Muscle layer of colon (tissue), 2 donors: Measurements from ENCODE around the gene ANO1.

Experiments
- H3K27ac ChIP-seq: one replicate; pipeline ENCODE4 v1.7.0; 2013; ENCODE audit warnings: low read depth, mild to moderate bottlenecking, low read length, moderate library complexity
- H3K27me3 ChIP-seq, 2 donors: one replicate each; pipeline ENCODE4 v1.7.0; 2013; ENCODE audit warnings: low read length in 2 of 2, mild to moderate bottlenecking in 2 of 2; ENCODE audit not compliant: insufficient read depth in 2 of 2, control insufficient read depth in 1 of 2
- H3K36me3 ChIP-seq: one replicate; pipeline ENCODE4 v1.7.0; 2013; ENCODE audit warnings: mild to moderate bottlenecking, low read length; ENCODE audit not compliant: insufficient read depth
- H3K4me1 ChIP-seq: one replicate; pipeline ENCODE4 v1.7.0; 2013; ENCODE audit warnings: mild to moderate bottlenecking, low read length; ENCODE audit not compliant: insufficient read depth
- H3K4me3 ChIP-seq, 2 donors: one replicate each; pipeline ENCODE4 v1.7.0; 2013; ENCODE audit warnings: low read length in 2 of 2, low read depth in 1 of 2, mild to moderate bottlenecking in 1 of 2, moderate library complexity in 1 of 2
- H3K9ac ChIP-seq: one replicate; pipeline ENCODE4 v1.7.0; 2013; ENCODE audit warnings: low read length
- H3K9me3 ChIP-seq: one replicate; pipeline ENCODE4 v1.7.0; 2013; ENCODE audit warnings: mild to moderate bottlenecking, low read length
- donor health status: abdominal sarcoma.
- donor health status: Adenocarcinoma of cecum.

The ANO1 gene

DNA sequence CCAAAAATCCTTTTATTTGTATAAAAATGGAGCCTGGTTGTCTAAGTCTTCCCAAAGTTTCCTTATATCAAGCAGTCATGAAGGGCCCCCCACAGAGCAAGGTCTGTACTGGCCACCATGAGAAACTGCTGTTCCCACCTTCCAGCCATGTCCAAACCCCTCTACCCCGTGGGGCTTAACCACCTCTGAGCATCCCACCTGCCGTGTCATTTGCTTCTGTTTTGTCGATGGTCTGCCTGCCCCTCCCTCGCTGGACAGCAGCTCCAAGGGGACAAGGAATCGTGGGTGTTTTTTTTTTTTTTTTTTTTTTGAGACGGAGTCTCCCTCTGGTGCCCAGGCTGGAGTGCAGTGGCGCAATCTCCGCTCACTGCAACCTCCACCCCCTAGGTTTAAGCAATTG, 11.1 kb upstream of the ANO1 start:
- H3K9me3 ChIP-seq, result no peaks in the 10 kb centered on the region
- H3K36me3 ChIP-seq, result no peaks in the 10 kb centered on the region
- no peaks in the 10 kb centered on the region for H3K4me1 ChIP-seq
- H3K4me3 ChIP-seq, result no peak overlapping the region
- no peak overlapping the region for H3K9ac ChIP-seq
- no peaks in the 10 kb centered on the region for H3K27me3 ChIP-seq
- no peak overlapping the region for H3K27ac ChIP-seq

DNA sequence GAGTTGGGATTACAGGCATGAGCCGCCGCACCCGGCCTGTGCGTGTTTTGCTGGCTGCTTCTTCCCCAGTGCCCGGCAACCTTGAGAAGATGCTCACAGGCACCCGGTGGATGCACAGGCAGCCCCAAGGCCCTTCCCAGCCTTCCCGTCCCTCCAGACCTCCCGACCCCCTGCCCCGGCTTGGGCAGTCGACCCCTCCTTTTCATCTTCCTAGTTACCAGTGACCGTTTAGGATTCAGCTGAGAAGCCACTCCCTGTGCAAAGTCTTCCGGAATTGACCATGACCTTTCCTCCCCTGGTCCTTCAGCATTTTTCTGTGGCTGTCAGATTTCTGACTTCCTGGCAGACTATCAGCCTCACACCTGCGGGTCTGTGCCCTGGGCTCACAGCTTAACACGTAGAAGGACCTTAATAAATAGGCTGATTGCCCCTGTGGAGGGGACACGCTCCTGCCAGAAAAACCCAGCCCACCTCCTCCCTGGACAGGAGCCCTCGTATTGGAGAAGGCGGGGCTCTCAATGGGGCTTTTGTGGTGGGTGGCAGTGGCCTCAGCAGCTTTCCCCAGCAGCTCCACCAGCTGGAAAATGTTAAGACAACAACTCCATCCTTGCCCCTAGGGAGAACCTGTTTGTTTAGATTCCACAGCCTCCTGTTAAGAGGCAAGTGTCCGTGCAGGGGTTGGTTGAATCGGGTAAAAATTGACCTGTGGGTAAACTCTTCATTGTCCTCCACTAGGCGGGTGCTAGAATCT, 10.4 kb upstream of the ANO1 start:
- Histone ChIP-seq H3K9ac (no peak overlapping the region), H3K4me1 (no peaks in the 10 kb centered on the region), H3K9me3 (no peaks in the 10 kb centered on the region), H3K27me3 (peaks cover 0 to 3% of the 10 kb centered on the region in 2 donors), H3K36me3 (no peaks in the 10 kb centered on the region), H3K27ac (no peak overlapping the region), H3K4me3 (no peak overlapping the region)

DNA sequence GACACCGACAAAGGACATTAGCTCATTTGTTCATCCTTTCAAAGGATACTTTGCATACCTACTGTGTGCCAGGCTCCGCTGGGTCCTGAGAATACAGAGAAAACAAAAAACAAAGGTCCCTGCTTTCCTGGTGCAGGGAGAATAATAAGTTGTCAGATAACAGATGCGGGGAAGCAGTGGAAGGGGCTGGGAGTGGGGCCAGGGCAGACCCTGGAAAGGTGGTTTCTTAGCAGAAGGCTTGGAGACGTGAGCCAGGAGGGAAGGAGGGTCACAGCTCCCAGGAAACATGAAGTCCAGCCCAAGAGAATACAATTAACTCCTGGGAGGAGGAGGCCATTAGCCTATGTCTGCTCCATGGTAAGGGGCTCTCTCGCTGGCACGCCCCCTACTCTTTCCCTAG, 9.8 kb upstream of the ANO1 start:
- no peak overlapping the region for H3K27ac ChIP-seq
- H3K9ac ChIP-seq, result no peak overlapping the region
- no peaks in the 10 kb centered on the region for H3K36me3 ChIP-seq
- no peak overlapping the region for H3K4me3 ChIP-seq
- no peaks in the 10 kb centered on the region for H3K4me1 ChIP-seq
- peaks cover 4 to 5% of the 10 kb centered on the region in 2 donors for H3K27me3 ChIP-seq
- no peaks in the 10 kb centered on the region for H3K9me3 ChIP-seq

DNA sequence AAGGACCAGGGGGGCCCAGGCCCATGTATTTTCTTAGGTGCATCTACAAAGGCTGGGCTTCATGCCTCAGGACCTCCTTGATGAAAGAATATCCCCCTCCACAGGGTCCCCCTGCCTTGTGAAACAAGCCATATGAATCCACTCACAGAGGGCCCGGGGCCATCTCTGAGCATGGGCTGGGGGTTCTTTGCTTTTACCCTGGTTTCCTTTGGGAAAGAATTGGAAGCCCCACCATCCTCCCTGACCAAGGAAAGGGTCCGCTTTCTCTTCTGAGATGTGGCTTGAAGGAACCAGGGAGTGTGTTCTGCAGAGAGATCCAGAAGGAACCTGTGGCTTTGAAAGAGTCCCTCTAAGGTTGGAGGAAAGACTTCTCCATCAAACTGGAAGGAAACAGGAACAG, 9.2 kb upstream of the ANO1 start:
- Histone ChIP-seq H3K4me1 (no peaks in the 10 kb centered on the region), H3K4me3 (no peak overlapping the region), H3K36me3 (no peaks in the 10 kb centered on the region), H3K27me3 (peaks cover 4 to 5% of the 10 kb centered on the region in 2 donors), H3K9ac (no peak overlapping the region), H3K27ac (no peak overlapping the region), H3K9me3 (no peaks in the 10 kb centered on the region)

DNA sequence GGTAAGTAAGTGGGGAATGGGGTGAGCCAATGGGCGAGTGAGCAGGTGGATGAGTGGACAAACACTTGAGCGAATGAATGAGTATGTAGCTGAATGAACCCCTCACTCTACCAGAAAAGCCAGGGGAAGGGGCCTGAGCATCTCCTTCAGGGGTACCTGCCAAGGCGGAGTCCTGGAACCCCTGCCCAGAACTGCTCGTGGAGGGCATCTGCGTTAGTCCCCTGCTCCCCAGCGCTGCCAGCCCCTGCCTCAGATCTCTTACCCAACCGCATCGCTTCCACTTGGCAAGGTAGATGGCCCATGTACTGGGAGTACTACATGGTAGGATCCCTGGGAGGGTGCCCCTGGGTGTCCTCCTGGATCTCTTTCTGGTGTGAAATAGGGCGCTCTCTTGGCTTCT, 7.4 kb upstream of the ANO1 start:
- Histone ChIP-seq H3K4me1 (no peaks in the 10 kb centered on the region), H3K27me3 (peaks cover 4 to 5% of the 10 kb centered on the region in 2 donors), H3K27ac (no peak overlapping the region), H3K9ac (no peak overlapping the region), H3K9me3 (no peaks in the 10 kb centered on the region), H3K36me3 (no peaks in the 10 kb centered on the region), H3K4me3 (no peak overlapping the region)

DNA sequence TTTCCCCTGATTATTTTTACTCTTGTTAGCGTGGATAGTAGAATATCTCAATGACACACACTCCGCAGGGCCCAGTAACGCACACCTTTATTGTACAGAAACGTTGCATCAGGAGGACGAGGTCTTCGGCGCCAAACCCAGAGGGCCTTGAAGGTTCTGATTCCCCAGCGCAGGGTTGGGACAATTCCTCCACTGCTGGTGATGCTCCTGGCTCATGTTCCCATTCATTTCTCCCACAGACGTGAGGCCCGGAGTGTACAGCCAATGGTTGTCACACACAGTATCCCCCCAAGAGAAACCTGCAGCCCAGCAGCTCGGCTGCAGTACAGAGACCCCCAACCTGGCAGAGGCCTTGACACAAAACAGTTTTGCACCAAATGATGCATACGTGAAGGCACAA, 6.1 kb upstream of the ANO1 start:
- no peak overlapping the region for H3K27ac ChIP-seq
- H3K9me3 ChIP-seq, result no peaks in the 10 kb centered on the region
- no peak overlapping the region for H3K9ac ChIP-seq
- no peaks in the 10 kb centered on the region for H3K36me3 ChIP-seq
- peaks cover 5 to 10% of the 10 kb centered on the region in 2 donors for H3K27me3 ChIP-seq
- H3K4me3 ChIP-seq, result no peak overlapping the region
- H3K4me1 ChIP-seq, result no peaks in the 10 kb centered on the region

DNA sequence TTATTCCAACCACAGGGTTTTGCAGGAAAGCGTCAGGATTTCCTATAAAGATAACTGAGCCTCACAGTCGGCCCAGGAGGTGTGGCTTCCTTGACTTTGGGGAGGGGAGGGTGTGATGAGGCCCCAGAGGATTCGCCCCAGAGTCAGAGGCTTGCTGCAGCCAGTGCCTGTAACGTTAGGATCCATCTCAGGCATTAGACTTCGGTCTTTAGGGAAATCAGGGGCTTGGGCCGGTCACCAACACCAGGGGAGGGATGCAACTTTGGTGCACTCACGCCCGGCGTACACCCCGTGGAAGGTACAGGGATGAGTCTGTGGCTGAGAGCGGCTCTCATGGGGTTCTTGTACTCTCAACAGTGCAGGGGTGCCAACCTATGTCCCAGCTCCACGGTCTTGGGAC, 5.7 kb upstream of the ANO1 start:
- Histone ChIP-seq H3K9ac (no peak overlapping the region), H3K4me3 (no peak overlapping the region), H3K27me3 (peaks cover 5 to 13% of the 10 kb centered on the region in 2 donors), H3K4me1 (no peaks in the 10 kb centered on the region), H3K9me3 (no peaks in the 10 kb centered on the region), H3K36me3 (no peaks in the 10 kb centered on the region), H3K27ac (no peak overlapping the region)

DNA sequence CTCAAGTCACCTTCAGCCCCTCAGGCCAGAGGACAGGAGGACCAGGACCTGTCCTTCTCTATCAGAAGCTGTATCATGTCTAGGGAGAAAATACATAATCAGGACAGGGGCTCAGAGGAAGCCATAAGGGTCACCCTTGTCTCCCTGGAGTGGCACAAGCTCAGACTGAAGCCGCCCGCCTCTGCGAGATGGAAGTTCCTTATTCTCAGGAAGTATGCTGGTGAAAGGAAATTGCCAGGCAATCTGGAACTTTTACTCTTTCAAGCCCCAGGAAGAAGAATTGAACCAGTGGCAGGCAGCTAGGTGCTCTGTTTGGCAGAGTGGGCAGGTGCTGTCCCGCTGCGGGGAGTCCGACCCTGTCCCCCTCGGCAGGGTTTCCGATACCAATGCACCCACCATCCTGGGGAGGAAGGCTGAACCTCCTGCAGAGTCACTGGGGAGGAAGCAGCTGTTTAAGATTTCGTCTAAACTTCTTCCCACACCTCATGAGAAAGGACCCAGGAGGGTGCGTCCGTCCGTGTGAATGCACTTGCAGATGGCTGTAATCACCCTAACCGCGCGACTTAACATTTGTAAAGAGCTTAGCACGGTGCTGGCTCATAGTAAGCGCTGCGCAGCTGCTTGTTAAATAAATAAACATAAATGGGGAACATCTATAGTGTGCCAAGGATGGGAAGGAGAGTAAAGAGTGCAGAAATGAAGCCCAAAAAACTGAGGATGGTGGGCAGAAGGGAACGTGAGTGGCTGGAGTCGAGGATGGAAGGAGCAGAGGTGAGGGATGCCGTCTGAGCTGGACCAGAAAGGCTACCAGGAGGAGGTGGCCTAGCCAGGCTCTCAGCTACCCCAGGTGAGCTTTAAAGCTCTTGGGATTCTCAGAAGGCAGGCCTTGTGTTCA, 5.0 kb upstream of the ANO1 start:
- Histone ChIP-seq H3K36me3 (no peaks in the 10 kb centered on the region), H3K9ac (no peak overlapping the region), H3K4me1 (no peaks in the 10 kb centered on the region), H3K27ac (no peak overlapping the region), H3K4me3 (no peak overlapping the region), H3K27me3 (peaks cover 5 to 19% of the 10 kb centered on the region in 2 donors), H3K9me3 (no peaks in the 10 kb centered on the region)

DNA sequence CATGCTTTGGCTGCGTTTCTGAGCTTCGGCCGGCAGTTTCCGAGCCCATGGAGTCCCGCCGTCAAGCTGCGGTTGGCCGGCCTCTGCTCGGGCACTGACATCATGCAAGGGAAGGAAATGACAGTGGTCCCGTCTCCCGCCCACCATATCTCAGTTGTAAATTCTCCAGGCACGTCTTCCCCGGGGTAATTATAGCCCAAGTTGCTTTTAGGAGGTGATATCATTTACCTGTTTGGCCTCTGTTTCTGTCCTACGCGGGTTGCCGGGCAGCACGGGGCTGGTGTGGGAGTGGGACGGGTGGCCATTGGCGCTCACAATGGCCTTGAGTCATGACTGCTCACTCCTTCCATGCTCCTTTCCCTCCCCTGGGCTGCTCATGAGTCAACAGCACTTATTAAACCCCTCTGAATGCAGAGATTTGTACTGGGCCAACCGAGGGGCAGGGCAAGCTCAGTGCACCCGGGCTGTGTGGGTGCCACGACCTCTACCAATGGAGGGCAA, 4.2 kb upstream of the ANO1 start:
- no peaks in the 10 kb centered on the region for H3K4me1 ChIP-seq
- H3K9ac ChIP-seq, result no peak overlapping the region
- no peaks in the 10 kb centered on the region for H3K36me3 ChIP-seq
- H3K27me3 ChIP-seq, result peaks cover 5 to 21% of the 10 kb centered on the region in 2 donors
- no peaks in the 10 kb centered on the region for H3K9me3 ChIP-seq
- H3K4me3 ChIP-seq, result no peak overlapping the region
- H3K27ac ChIP-seq, result no peak overlapping the region

DNA sequence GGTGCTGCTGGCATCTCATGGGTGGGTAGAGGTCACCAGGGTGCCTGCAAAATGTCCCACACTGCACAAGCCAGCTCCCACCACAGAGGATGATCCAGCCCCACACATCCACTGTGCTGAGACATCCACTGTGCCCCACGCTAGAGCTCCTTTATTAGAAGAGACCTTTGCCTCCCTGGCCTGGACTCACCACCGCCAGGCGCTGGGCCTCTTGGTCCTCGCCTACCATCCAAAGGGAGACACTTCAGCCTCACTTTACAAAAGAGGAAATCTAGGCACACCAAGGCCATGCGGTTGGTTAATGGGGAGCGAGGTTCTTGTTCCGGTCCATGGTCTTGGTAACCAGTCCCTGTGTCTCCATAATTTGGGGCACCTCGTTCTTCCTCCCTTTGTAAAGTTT, 3.4 kb upstream of the ANO1 start:
- H3K27me3 ChIP-seq, result peaks cover 5 to 29% of the 10 kb centered on the region in 2 donors
- no peak overlapping the region for H3K27ac ChIP-seq

DNA sequence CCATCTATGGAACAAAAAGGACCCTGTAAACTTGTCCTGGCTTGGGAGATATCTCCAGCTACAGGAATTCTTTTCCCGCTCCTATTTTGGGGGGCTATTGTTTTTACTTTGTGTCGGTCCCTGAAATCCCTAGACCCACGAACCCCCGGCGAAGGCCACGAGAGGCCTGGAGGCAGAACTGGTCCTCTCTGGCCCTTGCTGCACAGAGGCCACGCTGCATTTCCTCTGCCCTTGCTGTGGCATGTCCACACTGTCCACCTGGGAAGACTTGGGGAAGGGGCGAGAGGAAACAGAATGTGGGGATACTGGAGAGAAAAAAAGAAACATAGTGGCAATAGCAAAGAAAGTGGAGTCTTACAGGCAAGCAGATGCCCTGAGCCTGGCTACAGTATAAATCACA, 2.3 kb upstream of the ANO1 start:
- Histone ChIP-seq H3K4me3 (no peak overlapping the region), H3K36me3 (no peaks in the 10 kb centered on the region), H3K27ac (no peak overlapping the region), H3K4me1 (no peaks in the 10 kb centered on the region), H3K27me3 (peaks cover 10 to 35% of the 10 kb centered on the region in 2 donors), H3K9ac (no peak overlapping the region), H3K9me3 (no peaks in the 10 kb centered on the region)

More for the DNA sequence above, 3.4 kb upstream of the ANO1 start:
- H3K4me1 ChIP-seq, result no peaks in the 10 kb centered on the region
- H3K4me3 ChIP-seq, result no peak overlapping the region
- no peaks in the 10 kb centered on the region for H3K9me3 ChIP-seq
- no peak overlapping the region for H3K9ac ChIP-seq
- no peaks in the 10 kb centered on the region for H3K36me3 ChIP-seq
